Measurements from ENCODE around the gene PAQR5. TPM values are rescaled to one million over a fixed set of nuclear protein-coding genes. Genes with fewer than 3 reads are reported as not detected.

Gene PAQR5
- total and polyA plus RNA-seq, 2 donors = 1.7 to 2.6 TPM

- H3K4me3 ChIP-seq (ENCODE audit: low read depth, low read length) = no peak overlapping the region
- 34% methylated on average over 5 of the region's 5 CpGs for WGBS
These were observed 156.2 kb downstream of the PAQR5 start for GRCh38 chr15:69454953-69455352.

GRCh38 chr15:69456208-69457166 is 157.8 kb downstream of the PAQR5 start:
- Histone ChIP-seq H3K27ac (ENCODE audit: low read depth) (no peak overlapping the region), H3K4me1 (ENCODE audit: insufficient read depth) (peaks cover 4% of the 10 kb centered on the region), H3K36me3 (ENCODE audit: insufficient read depth) (peaks cover 3% of the 10 kb centered on the region), H3K4me3 (ENCODE audit: low read depth, low read length) (no peak overlapping the region)
- WGBS = 85% methylated on average over 13 of the region's 13 CpGs
- no peak for DNase-seq (ENCODE audit: extremely low spot score)

More at GRCh38 chr15:69454953-69455352, 156.2 kb downstream of the PAQR5 start:
- no peak overlapping the region for H3K27ac ChIP-seq (ENCODE audit: low read depth)
- H3K4me1 ChIP-seq (ENCODE audit: insufficient read depth) = peaks cover 2% of the 10 kb centered on the region
- no peak for DNase-seq (ENCODE audit: extremely low spot score)
- H3K36me3 ChIP-seq (ENCODE audit: insufficient read depth) = peaks cover 3% of the 10 kb centered on the region

Other genes starting within 250 kb of the PAQR5 start
- 44.4 TPM for gene GLCE, start 138.3 kb upstream of the PAQR5 start, total RNA-seq
- 9.6 TPM for gene GLCE, start 138.3 kb upstream of the PAQR5 start, polyA plus RNA-seq
- gene KIF23, start 115.4 kb downstream of the PAQR5 start, total RNA-seq = 32.5 TPM
- gene KIF23, start 115.4 kb downstream of the PAQR5 start, polyA plus RNA-seq = 0.79 TPM
- gene RPLP1, start 153.9 kb downstream of the PAQR5 start, total RNA-seq = 65.9 TPM
- gene RPLP1, start 153.9 kb downstream of the PAQR5 start, polyA plus RNA-seq = 1,936 TPM